Lung (tissue), 12 donors: ENCODE data around the gene AUH. TPM values are rescaled to one million over a fixed set of nuclear protein-coding genes. Genes with fewer than 3 reads are reported as not detected.

Source experiments
- ATAC-seq: fragments of 200-7000 bp; cut with Tn5 transposase; one replicate; pipeline ENCODE4 v1.9.1; 2020; ENCODE audit warnings: moderate number of reproducible peaks; ENCODE audit not compliant: insufficient read depth, low FRiP score
- DNase-seq, 3 donors: peaks; one replicate each; pipeline ENCODE4 v3.0.0-alpha.2; 2013 to 2017
- H3K27ac ChIP-seq, 2 donors: one replicate each; pipeline ENCODE4 v1.5.1; 2013; ENCODE audit warnings: mild to moderate bottlenecking in 2 of 2, moderate library complexity in 2 of 2, control low read depth in 1 of 2, inconsistent platforms in 1 of 2, low read depth in 1 of 2, low read length in 1 of 2
- H3K27me3 ChIP-seq, 3 donors: one replicate each; pipeline ENCODE4 v1.5.1; 2013; ENCODE audit warnings: low read length in 2 of 3; ENCODE audit not compliant: control insufficient read depth in 3 of 3, insufficient read depth in 3 of 3
- H3K36me3 ChIP-seq, 4 donors: one replicate each; pipeline ENCODE4 v1.5.1; 2013; ENCODE audit warnings: low read length in 4 of 4, mild to moderate bottlenecking in 1 of 4, moderate library complexity in 1 of 4; ENCODE audit not compliant: control insufficient read depth in 4 of 4, insufficient read depth in 4 of 4
- H3K4me1 ChIP-seq, 5 donors: one replicate each; pipeline ENCODE4 v1.5.1; 2013; ENCODE audit warnings: low read length in 5 of 5, mild to moderate bottlenecking in 2 of 5, moderate library complexity in 1 of 5; ENCODE audit not compliant: control insufficient read depth in 5 of 5, insufficient read depth in 5 of 5
- H3K4me3 ChIP-seq: one replicate; pipeline ENCODE4 v1.5.1; 2013; ENCODE audit warnings: mild to moderate bottlenecking, control low read depth, moderate library complexity
- H3K9ac ChIP-seq, 2 donors: one replicate each; pipeline ENCODE4 v1.5.1; 2013; ENCODE audit warnings: low read length in 2 of 2, control low read depth in 1 of 2; ENCODE audit not compliant: insufficient read depth in 1 of 2
- H3K9me3 ChIP-seq, 4 donors: one replicate each; pipeline ENCODE4 v1.5.1; 2013; ENCODE audit warnings: low read length in 3 of 4, mild to moderate bottlenecking in 1 of 4, moderate library complexity in 1 of 4; ENCODE audit not compliant: control insufficient read depth in 4 of 4, insufficient read depth in 3 of 4
- WGBS, 2 donors: extraction: QIAGEN DNeasy Blood & Tissue Kit; methylation state at CpG; one replicate each; pipeline ENCODE4 v1.1.7; 2013; 5-methylcytosine and 5-hydroxymethylcytosine counted together
- polyA plus RNA-seq, 2 donors: library from polyadenylated mRNA; stranded (reverse); fragments of 200-250 nt; gene quantifications; one replicate each; pipeline ENCODE4 v1.2.1, GENCODE V29; 2013
- total RNA-seq, 2 donors: library from RNA; depleted of rRNA in 1 of 2; stranded (reverse); fragments of >200 nt in 1 of 2; gene quantifications; one replicate each; pipeline ENCODE4 v1.2.1, GENCODE V29; 2014 to 2021
- TF ChIP-seq, protein P1 (sequence below): IDR thresholded peaks from 2 replicates; pipeline ENCODE4 v1.5.1; 2012; ENCODE audit warnings: mild to moderate bottlenecking; ENCODE audit errors: control extremely low read depth, extremely low read depth
- donor health status: control.
- donor health status: control.
- donor health status: Bipolar disorder and iron deficiency.
- donor health status: healthy.
- donor health status: DM: yes; HTN: yes; CAD: no.

Gene AUH
- total and polyA plus RNA-seq, 4 donors = 10.5 to 76.8 (median 16.2) TPM

DNA sequence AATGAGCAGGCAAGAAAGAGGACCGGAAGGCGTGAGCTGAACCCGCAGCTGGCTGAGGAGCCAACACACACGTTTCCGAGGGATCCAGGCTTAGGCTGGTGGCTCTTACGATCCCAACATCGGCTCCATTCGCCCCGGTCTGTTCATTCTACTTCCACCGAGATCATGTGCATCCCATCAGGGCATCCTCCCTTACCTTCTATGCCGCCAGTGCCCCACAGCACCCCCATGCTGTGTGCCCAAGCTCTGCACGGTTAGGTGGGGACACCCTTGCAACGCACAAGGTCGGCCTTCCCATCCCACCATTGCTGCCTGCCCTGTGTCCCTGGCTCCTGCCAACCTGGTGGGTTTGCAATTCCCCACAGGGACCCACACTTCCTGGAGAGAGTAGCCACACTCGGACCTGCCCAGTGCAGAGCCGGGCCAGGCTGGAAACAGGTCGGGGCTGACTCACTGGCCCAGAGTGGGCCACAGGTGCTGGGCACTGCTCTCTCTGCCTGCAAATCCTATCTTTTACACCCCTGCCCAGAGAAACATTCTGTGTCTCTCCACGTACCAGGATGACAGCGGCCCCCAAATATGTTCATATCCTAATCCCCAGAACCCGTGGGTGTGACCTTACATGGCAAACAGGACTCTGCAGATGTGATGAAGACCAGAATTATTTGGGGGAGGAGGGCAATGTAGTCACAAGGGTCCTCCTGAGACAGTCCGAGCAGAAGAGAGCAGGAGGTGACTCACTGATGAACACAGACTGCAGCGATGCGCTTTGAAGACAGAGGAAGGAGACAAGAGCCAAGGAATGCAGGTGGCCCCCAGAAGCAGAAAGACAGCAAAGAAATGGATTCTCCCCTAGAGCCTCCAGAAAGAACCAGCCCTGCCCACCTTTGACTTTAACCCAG, 182.2 kb downstream of the AUH start:
- ATAC-seq = no peak
- no peak overlapping the region for H3K27ac ChIP-seq
- no peak for DNase-seq
- H3K4me3 ChIP-seq = no peak overlapping the region
- TF ChIP-seq, protein P1, sequence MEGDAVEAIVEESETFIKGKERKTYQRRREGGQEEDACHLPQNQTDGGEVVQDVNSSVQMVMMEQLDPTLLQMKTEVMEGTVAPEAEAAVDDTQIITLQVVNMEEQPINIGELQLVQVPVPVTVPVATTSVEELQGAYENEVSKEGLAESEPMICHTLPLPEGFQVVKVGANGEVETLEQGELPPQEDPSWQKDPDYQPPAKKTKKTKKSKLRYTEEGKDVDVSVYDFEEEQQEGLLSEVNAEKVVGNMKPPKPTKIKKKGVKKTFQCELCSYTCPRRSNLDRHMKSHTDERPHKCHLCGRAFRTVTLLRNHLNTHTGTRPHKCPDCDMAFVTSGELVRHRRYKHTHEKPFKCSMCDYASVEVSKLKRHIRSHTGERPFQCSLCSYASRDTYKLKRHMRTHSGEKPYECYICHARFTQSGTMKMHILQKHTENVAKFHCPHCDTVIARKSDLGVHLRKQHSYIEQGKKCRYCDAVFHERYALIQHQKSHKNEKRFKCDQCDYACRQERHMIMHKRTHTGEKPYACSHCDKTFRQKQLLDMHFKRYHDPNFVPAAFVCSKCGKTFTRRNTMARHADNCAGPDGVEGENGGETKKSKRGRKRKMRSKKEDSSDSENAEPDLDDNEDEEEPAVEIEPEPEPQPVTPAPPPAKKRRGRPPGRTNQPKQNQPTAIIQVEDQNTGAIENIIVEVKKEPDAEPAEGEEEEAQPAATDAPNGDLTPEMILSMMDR = no peak
- no peaks in the 10 kb centered on the region for H3K9me3 ChIP-seq
- no peaks in the 10 kb centered on the region for H3K27me3 ChIP-seq
- no peak overlapping the region for H3K9ac ChIP-seq
- H3K4me1 ChIP-seq = no peaks in the 10 kb centered on the region
- 91 to 96% methylated on average over 23 of the region's 23 CpGs for WGBS, 2 donors
- H3K36me3 ChIP-seq = no peaks in the 10 kb centered on the region

DNA sequence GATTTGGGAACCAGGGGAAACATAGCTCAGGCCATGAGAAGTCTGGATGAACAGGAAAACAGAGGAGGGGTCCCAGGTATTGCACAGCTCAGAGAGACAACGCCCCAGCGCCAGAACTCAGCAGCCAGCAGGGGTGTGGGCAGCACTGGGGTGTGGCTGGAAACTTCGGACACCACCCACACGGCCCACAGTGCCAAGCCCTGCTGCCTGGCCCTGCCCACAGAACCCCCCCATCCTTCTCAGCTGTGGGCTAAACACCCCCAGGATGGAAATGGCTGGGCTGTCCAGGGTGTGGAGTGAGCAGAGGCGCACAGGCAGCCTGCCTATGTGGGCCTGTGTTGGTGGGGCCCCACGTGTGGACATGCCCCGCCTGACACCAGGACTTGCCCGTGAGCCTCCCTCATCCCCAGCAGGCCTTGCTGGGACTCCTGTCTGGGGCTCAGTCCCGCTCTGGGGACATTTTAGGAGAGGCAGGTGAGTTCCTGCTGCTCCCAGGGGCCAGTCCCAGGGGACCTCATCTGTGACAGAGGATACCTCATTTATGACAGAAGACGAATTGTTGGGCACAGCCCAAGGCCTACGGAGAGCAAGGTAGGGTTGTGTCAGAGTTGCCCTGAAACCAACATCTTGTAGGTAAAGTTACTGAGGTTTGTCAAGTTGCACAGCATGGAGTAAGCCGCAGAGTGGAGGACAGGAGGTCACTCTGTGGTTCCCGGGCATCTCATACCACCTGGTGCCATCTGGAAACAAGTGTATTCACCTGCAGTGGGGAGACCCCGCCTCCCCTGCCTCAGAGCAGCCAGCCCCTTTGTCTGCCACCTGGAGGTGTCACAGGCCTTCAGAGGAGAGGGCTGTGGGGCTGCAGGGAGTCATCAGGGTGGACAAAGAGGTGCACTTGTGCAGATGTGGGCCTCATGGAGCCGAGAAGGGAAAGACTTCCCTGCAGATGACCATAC, 183.2 kb downstream of the AUH start:
- ATAC-seq (no peak), DNase-seq (no peak)
- Histone ChIP-seq H3K4me1 (no peaks in the 10 kb centered on the region), H3K4me3 (no peak overlapping the region), H3K9ac (no peak overlapping the region), H3K9me3 (no peaks in the 10 kb centered on the region), H3K27me3 (no peaks in the 10 kb centered on the region), H3K36me3 (no peaks in the 10 kb centered on the region), H3K27ac (no peak overlapping the region)
- TF ChIP-seq, protein P1 = no peak
- 90 to 92% methylated on average over 15 of the region's 15 CpGs for WGBS, 2 donors

DNA sequence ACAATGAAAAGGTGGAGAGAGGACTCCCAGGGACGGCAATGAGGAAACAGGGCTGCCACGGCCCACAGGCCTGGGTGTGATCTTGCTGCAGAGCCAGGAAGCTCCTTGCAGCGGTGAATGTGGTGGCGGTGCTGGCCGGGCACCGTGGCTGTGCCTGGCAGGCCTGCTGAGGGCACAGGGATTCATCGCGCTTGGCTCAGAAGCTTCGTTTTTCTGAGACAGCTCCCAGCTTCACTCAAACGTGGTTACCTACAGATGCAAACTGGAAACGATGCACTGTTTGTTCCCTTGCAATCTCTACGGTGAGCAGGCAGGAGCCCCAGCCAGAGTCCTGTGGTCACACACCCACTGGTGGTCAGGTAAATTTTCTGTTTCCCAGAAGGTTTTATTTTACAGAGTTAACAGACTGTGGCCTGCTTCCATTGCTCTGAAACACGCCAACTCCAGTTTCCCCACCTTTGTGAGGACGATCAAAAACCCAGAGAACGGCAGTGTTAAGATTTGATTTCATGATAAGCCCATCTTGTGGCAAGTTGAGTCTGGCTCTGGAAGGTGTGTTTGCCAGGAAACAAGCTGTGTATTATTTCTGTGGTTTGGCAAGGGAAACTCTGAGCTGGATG, 183.9 kb downstream of the AUH start:
- H3K4me3 ChIP-seq = no peak overlapping the region
- H3K27ac ChIP-seq = no peak overlapping the region
- H3K4me1 ChIP-seq = no peaks in the 10 kb centered on the region
- DNase-seq (no peak), ATAC-seq (no peak)
- H3K27me3 ChIP-seq = no peaks in the 10 kb centered on the region
- WGBS, 2 donors = 42 to 57% methylated on average over 15 of the region's 15 CpGs
- TF ChIP-seq, protein P1 = no peak
- no peak overlapping the region for H3K9ac ChIP-seq
- H3K36me3 ChIP-seq = no peaks in the 10 kb centered on the region
- no peaks in the 10 kb centered on the region for H3K9me3 ChIP-seq
